ENCODE results near the gene FAM81B. TPM values are rescaled to one million over a fixed set of nuclear protein-coding genes. Genes with fewer than 3 reads are reported as not detected.
A peak's percentile ranks its signal among the peaks of the same experiment; 100 is the strongest.

Gene FAM81B
- total and polyA plus RNA-seq, 2 of the 4 experiments (the other 2 are of a cell fraction) = not detected

- POLR2A ChIA-PET (ENCODE audit: unreplicated experiment) = no interaction called here
- no peaks in the 10 kb centered on the region for H4K20me1 ChIP-seq (ENCODE audit: insufficient read depth, low read length)
- H3K27me3 ChIP-seq (ENCODE audit: control insufficient read depth, insufficient read depth, low read length) = peaks cover 17% of the 10 kb centered on the region
- no peak overlapping the region for H2BK15ac ChIP-seq (ENCODE audit: low read depth, low read length)
- H3K27ac ChIP-seq (ENCODE audit: insufficient read depth, low read length) = no peak overlapping the region
- dilution Hi-C loops (cut with HindIII; ENCODE audit: low sequenced_read_pairs, unreplicated experiment) (no loop called here), in situ Hi-C loops (cut with MboI; ENCODE audit: low sequenced_read_pairs) (no loop called here), intact Hi-C loops (cut with micrococcal nuclease) (no loop called here)
- ATAC-seq (ENCODE audit: low read depth) (no peak), DNase-seq (no peak)
- no peak overlapping the region for H3K23ac ChIP-seq (ENCODE audit: low read depth, low read length)
- H3K4ac ChIP-seq (ENCODE audit: low read depth, low read length) = no peak overlapping the region
- TF ChIP-seq MAFK (IDR thresholded peaks at IDR 0.05; ENCODE audit: low read depth, low read length) (peak; percentile 96), CTCF (conservative IDR thresholded peaks at IDR 0.05; ENCODE audit: low read depth, low read length) (no peak), ELK1 (IDR thresholded peaks at IDR 0.05; ENCODE audit: borderline replicate concordance, low read depth, low read length) (no peak), RAD21 (IDR thresholded peaks at IDR 0.05; ENCODE audit: low read length) (no peak), NFE2L2 (IDR thresholded peaks at IDR 0.05; ENCODE audit: low read depth, low read length) (no peak)
- H4K8ac ChIP-seq (ENCODE audit: low read depth in 2 of 2, low read length in 2 of 2) = no peak overlapping the region
- H3K9me1 ChIP-seq (ENCODE audit: insufficient read depth, low read length) = no peaks in the 10 kb centered on the region
- no peak overlapping the region for H2AFZ ChIP-seq (replicated peaks; ENCODE audit: low read length, poor library complexity)
- no peak overlapping the region for H3K9ac ChIP-seq (ENCODE audit: low read depth, low read length)
- H2AK9ac ChIP-seq (replicated peaks; ENCODE audit: low read depth, low read length, poor library complexity) = no peak overlapping the region
- CTCF ChIA-PET = no interaction called here
- no peak overlapping the region for H4K91ac ChIP-seq (ENCODE audit: insufficient read depth, low read depth, low read length)
- no peak overlapping the region for H2BK120ac ChIP-seq (ENCODE audit: low read depth, low read length)
- no peak overlapping the region for H4K5ac ChIP-seq (ENCODE audit: low read depth, low read length)
- no peak overlapping the region for H3K14ac ChIP-seq (replicated peaks; ENCODE audit: low read depth, low read length)
- H3K18ac ChIP-seq (ENCODE audit: low read depth, low read length) = no peak overlapping the region
- H3K79me1 ChIP-seq (ENCODE audit: low read depth in 1 of 2, low read length in 2 of 2) = no peaks in the 10 kb centered on the region
- H3K9me3 ChIP-seq (ENCODE audit: control insufficient read depth, insufficient read depth, low read length) = no peaks in the 10 kb centered on the region
- no peaks in the 10 kb centered on the region for H3K4me1 ChIP-seq (ENCODE audit: control insufficient read depth, insufficient read depth, low read length)
- no peak overlapping the region for H2AK5ac ChIP-seq (ENCODE audit: low read depth, low read length)
- no peak overlapping the region for H3K56ac ChIP-seq (ENCODE audit: extremely low read depth, insufficient read depth, low read length)
- H3K4me3 ChIP-seq (ENCODE audit: insufficient read depth, low read depth, low read length) = no peak overlapping the region
- no peak overlapping the region for H2BK5ac ChIP-seq (ENCODE audit: low read depth, low read length, poor library complexity, severe bottlenecking)
- BruUV-seq (replicated peaks) = no TSS peak
- no peak overlapping the region for H2BK20ac ChIP-seq (ENCODE audit: low read depth, low read length)
- no peak overlapping the region for H3K4me2 ChIP-seq (ENCODE audit: low read depth, low read length)
- H3K36me3 ChIP-seq (ENCODE audit: control insufficient read depth, insufficient read depth, low read length) = no peaks in the 10 kb centered on the region
- 2% methylated on average over 5 of the region's 6 CpGs; no CpG with 5 or more reads in 1 of the 2 experiments for WGBS, 2 experiments (ENCODE audit: extremely low coverage in 2 of 2, insufficient read length in 1 of 2)
Measured at GRCh38 chr5:95439801-95440493, 48.8 kb downstream of the FAM81B start.

Measured in IMR-90 (cell line).